GM12892 (cell line): ENCODE results near the gene C5orf15.

Experiments
- POLR2A ChIP-seq: IDR thresholded peaks from 2 replicates; pipeline ENCODE4 v1.6.1; 2011; ENCODE audit warnings: low read depth, low read length, control low read depth
- POLR2AphosphoS5 ChIP-seq: IDR thresholded peaks from 2 replicates; pipeline ENCODE4 v1.6.1; 2011; ENCODE audit warnings: low read depth, low read length, control low read depth
- TAF1 ChIP-seq: IDR thresholded peaks from 2 replicates; pipeline ENCODE4 v1.6.1; 2011; ENCODE audit warnings: low read depth, mild to moderate bottlenecking, control low read depth, low read length, borderline replicate concordance

DNA sequence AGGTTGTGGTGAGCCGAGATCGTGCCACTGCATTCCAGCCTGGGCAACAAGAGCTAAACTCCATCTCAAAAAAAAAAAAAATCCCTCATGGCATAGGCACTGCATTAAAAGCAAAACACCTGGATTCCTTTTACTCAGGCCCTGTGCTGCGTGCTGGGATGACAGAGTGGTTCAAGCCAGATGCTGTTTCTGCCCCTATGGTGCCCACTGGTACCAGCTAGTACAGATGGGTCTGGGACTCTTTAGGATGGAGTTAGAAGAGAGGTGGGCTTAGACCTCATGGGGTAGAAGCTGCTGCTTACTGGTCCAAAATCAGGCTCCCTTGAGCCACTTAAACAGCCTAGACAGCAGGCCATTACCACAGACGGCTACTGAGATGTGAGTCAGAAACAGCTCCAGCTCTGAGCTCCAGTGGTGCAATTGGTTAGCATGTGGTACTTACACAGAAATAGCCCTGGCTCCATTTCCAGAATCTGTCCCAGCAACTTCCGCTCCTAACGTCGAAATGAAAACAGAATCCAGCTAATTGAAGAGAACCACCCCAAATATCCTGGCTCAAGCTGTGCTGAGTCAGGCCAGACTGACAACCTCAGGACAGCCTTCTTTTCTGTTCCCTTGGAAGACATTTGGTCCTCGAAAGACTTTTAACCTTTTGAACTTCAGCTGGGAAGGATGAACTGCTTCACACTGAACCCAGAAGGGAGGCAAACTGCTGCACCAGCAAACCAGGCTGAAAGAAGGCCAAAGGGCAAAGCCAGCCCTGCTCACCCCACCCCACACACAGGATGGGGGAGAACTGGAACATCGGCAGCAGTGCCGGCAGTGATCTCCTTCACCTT is 15.5 kb downstream of the C5orf15 start:
- TF ChIP-seq POLR2A (no peak), POLR2AphosphoS5 (no peak), TAF1 (no peak)
